ENCODE data around the gene PSMA3.

Gene PSMA3

GRCh38 chr14:58272588-58273372 lies 28.1 kb downstream of the PSMA3 start:
- no peak for DNase-seq

- no peak for DNase-seq
Measured at GRCh38 chr14:58274881-58275280, 30.2 kb downstream of the PSMA3 start.

GRCh38 chr14:58275527-58276190 lies 31.0 kb downstream of the PSMA3 start:
- no peak for DNase-seq

- DNase-seq: no peak
Measured at GRCh38 chr14:58276208-58276607, 31.6 kb downstream of the PSMA3 start.

GRCh38 chr14:58278177-58278576 lies 33.5 kb downstream of the PSMA3 start:
- DNase-seq: no peak

GRCh38 chr14:58280954-58281787 lies 36.5 kb downstream of the PSMA3 start:
- no peak for DNase-seq

GRCh38 chr14:58281969-58282368 lies 37.3 kb downstream of the PSMA3 start:
- DNase-seq: no peak

GRCh38 chr14:58282925-58283593 lies 38.4 kb downstream of the PSMA3 start:
- DNase-seq: no peak

- DNase-seq: no peak
Measured at GRCh38 chr14:58283730-58284129, 39.1 kb downstream of the PSMA3 start.

GRCh38 chr14:58285132-58285531 lies 40.5 kb downstream of the PSMA3 start:
- no peak for DNase-seq

GRCh38 chr14:58287607-58288042 lies 43.0 kb downstream of the PSMA3 start:
- no peak for DNase-seq

- DNase-seq: no peak
Measured at GRCh38 chr14:58288106-58288792, 43.6 kb downstream of the PSMA3 start.

- DNase-seq: no peak
Measured at GRCh38 chr14:58291646-58292045, 47.0 kb downstream of the PSMA3 start.

GRCh38 chr14:58292187-58292586 lies 47.5 kb downstream of the PSMA3 start:
- DNase-seq: no peak

- no peak for DNase-seq
Measured at GRCh38 chr14:58294201-58294600, 49.6 kb downstream of the PSMA3 start.

- no peak for DNase-seq
Measured at GRCh38 chr14:58296726-58297125, 52.1 kb downstream of the PSMA3 start.

- no peak for DNase-seq
Measured at GRCh38 chr14:58297412-58297761, 52.7 kb downstream of the PSMA3 start.

- DNase-seq: peak; percentile 92 to 97 (median 94)
Measured at GRCh38 chr14:58297762-58298476, 53.3 kb downstream of the PSMA3 start.

GRCh38 chr14:58298477-58299400 lies 54.1 kb downstream of the PSMA3 start, which contains the start of gene ARID4A:
TSS of gene ARID4A (plus strand) at chr14:58298555. CDS start at chr14:58299855, 1,300 bp downstream.
- peak; percentile 49 to 80 (median 78) for DNase-seq

Data from activated CD4-positive, CD25-positive, alpha-beta regulatory T cell (primary cell).